AG08396 (cell line): ENCODE results near the gene CCR9.
A peak's percentile ranks its signal among the peaks of the same experiment; 100 is the strongest.
"Not testable (repeated sequence)": the region's sequence is repeated elsewhere in the genome, so short reads cannot be mapped to it uniquely, and the experiment has no call there.

ENCODE experiments used
- DNase-seq: peaks from one replicate; pipeline ENCODE4 v3.0.0; 2012; ENCODE audit warnings: low spot score, mixed read lengths

The CCR9 gene

GRCh38 chr3:45885979-45886705 lies at the start of gene CCR9:
Gene CCR9 (plus strand): TSS chr3:45886543. CDS start chr3:45894934, 8,391 bp downstream.
- no peak for DNase-seq

GRCh38 chr3:45838466-45838865 lies 47.9 kb upstream of the CCR9 start:
- DNase-seq, result no peak

- DNase-seq, result no peak
Measured at GRCh38 chr3:45841420-45841756, 45.0 kb upstream of the CCR9 start.

- DNase-seq, result peak; percentile 94
Measured at GRCh38 chr3:45841757-45842491, 44.4 kb upstream of the CCR9 start, which contains the start of gene LZTFL1. Gene LZTFL1 (minus strand): TSS chr3:45842119. CDS start chr3:45841991, 128 bp downstream.

GRCh38 chr3:45842851-45843625 lies 43.3 kb upstream of the CCR9 start:
- DNase-seq, result no peak

GRCh38 chr3:45844616-45845015 lies 41.7 kb upstream of the CCR9 start:
- no peak for DNase-seq

- DNase-seq, result no peak
Measured at GRCh38 chr3:45848392-45848791, 38.0 kb upstream of the CCR9 start.

GRCh38 chr3:45852828-45853227 lies 33.5 kb upstream of the CCR9 start:
- no peak for DNase-seq

GRCh38 chr3:45856323-45856722 lies 30.0 kb upstream of the CCR9 start:
- DNase-seq, result not testable (repeated sequence)

GRCh38 chr3:45857024-45857423 lies 29.3 kb upstream of the CCR9 start:
- DNase-seq, result not testable (repeated sequence)

- no peak for DNase-seq
Measured at GRCh38 chr3:45858809-45859543, 27.4 kb upstream of the CCR9 start.

GRCh38 chr3:45860481-45860880 lies 25.9 kb upstream of the CCR9 start:
- no peak for DNase-seq

GRCh38 chr3:45861043-45861719 lies 25.2 kb upstream of the CCR9 start:
- no peak for DNase-seq

GRCh38 chr3:45864760-45865519 lies 21.4 kb upstream of the CCR9 start:
- DNase-seq, result no peak

- DNase-seq, result no peak
Measured at GRCh38 chr3:45865563-45865962, 20.8 kb upstream of the CCR9 start.

GRCh38 chr3:45868213-45868612 lies 18.1 kb upstream of the CCR9 start:
- no peak for DNase-seq

- DNase-seq, result no peak
Measured at GRCh38 chr3:45868650-45869049, 17.7 kb upstream of the CCR9 start.

GRCh38 chr3:45869638-45870037 lies 16.7 kb upstream of the CCR9 start:
- DNase-seq, result no peak

- no peak for DNase-seq
Measured at GRCh38 chr3:45870099-45870498, 16.2 kb upstream of the CCR9 start.

GRCh38 chr3:45871780-45872179 lies 14.6 kb upstream of the CCR9 start:
- no peak for DNase-seq

- DNase-seq, result no peak
Measured at GRCh38 chr3:45872569-45872968, 13.8 kb upstream of the CCR9 start.
